SK-N-SH treated with all-trans-retinoic acid at 6 μM for 48 hours (cell line): Measurements from ENCODE around the gene LRRK1.

Source experiments
- ATAC-seq: fragments of 200-7000 bp; cut with Tn5 transposase; 3 replicates; pipeline ENCODE4 v1.9.1; 2020; ENCODE audit warnings: mild to moderate bottlenecking, moderate library complexity
- ARNTL ChIP-seq: fragments of 450-650 bp; formaldehyde crosslinking; IDR thresholded peaks from 2 replicates; pipeline ENCODE4 v1.5.0; 2020; ENCODE audit warnings: low read depth, mild to moderate bottlenecking, moderate library complexity, borderline replicate concordance
- BACH2 ChIP-seq: fragments of 250-450 bp; sonication (Bioruptor Pico); IDR thresholded peaks from 2 replicates; pipeline ENCODE4 v1.9.0; 2021; ENCODE audit warnings: mild to moderate bottlenecking, borderline replicate concordance
- ESRRG ChIP-seq: fragments of 250-450 bp; sonication (Bioruptor Pico); IDR thresholded peaks from 2 replicates; pipeline ENCODE4 v1.6.1; 2021; ENCODE audit warnings: mild to moderate bottlenecking
- OSR1 ChIP-seq: fragments of 250-450 bp; sonication (Bioruptor Pico); IDR thresholded peaks from 2 replicates; pipeline ENCODE4 v1.8.0; 2022; ENCODE audit warnings: moderate library complexity, mild to moderate bottlenecking, inconsistent platforms
- PPARA ChIP-seq: fragments of 250-450 bp; sonication (Bioruptor Pico); IDR thresholded peaks from 2 replicates; pipeline ENCODE4 v1.5.0; 2020; ENCODE audit warnings: mild to moderate bottlenecking, borderline replicate concordance
- SNAI2 ChIP-seq: fragments of 250-450 bp; sonication (Bioruptor Pico); IDR thresholded peaks from 2 replicates; pipeline ENCODE4 v1.5.0; 2020; ENCODE audit warnings: mild to moderate bottlenecking, moderate library complexity
- TCF4 ChIP-seq: fragments of 250-450 bp; sonication (Bioruptor Pico); IDR thresholded peaks from 2 replicates; pipeline ENCODE4 v1.8.0; 2021; ENCODE audit warnings: mild to moderate bottlenecking, moderate library complexity, borderline replicate concordance
- TOX ChIP-seq: fragments of 250-450 bp; sonication (Bioruptor Pico); IDR thresholded peaks from 2 replicates; pipeline ENCODE4 v1.8.0; 2021; ENCODE audit warnings: mild to moderate bottlenecking, moderate library complexity, borderline replicate concordance
- ZC3H10 ChIP-seq: fragments of 250-450 bp; sonication (Bioruptor Pico); IDR thresholded peaks from 2 replicates; pipeline ENCODE4 v1.5.1; 2021; ENCODE audit warnings: mild to moderate bottlenecking, moderate library complexity
- ZFP3 ChIP-seq: fragments of 250-450 bp; sonication (Bioruptor Pico); IDR thresholded peaks from 2 replicates; pipeline ENCODE4 v1.5.0; 2020; ENCODE audit warnings: mild to moderate bottlenecking, moderate library complexity
- ZFP30 ChIP-seq: fragments of 450-650 bp; formaldehyde crosslinking; IDR thresholded peaks from 2 replicates; pipeline ENCODE4 v1.5.0; 2022; ENCODE audit warnings: mild to moderate bottlenecking, moderate library complexity
- ZNF565 ChIP-seq: fragments of 450-650 bp; formaldehyde crosslinking; conservative IDR thresholded peaks from 2 replicates; pipeline ENCODE4 v1.5.0; 2020; ENCODE audit warnings: low read depth, mild to moderate bottlenecking, moderate library complexity
- ZNF70 ChIP-seq: fragments of 450-650 bp; formaldehyde crosslinking; IDR thresholded peaks from 2 replicates; pipeline ENCODE4 v1.5.0; 2020; ENCODE audit warnings: mild to moderate bottlenecking, moderate library complexity
- ZNF8 ChIP-seq: fragments of 450-650 bp; formaldehyde crosslinking; IDR thresholded peaks from 2 replicates; pipeline ENCODE4 v1.5.0; 2020; ENCODE audit warnings: mild to moderate bottlenecking, moderate library complexity
- TF ChIP-seq, protein P1 (sequence below): fragments of 250-450 bp; sonication (Bioruptor Pico); IDR thresholded peaks from 2 replicates; pipeline ENCODE4 v1.8.0; 2021; ENCODE audit warnings: low read depth, mild to moderate bottlenecking, moderate library complexity, borderline replicate concordance
- TF ChIP-seq, protein P2 (sequence below): fragments of 250-450 bp; sonication (Bioruptor Pico); IDR thresholded peaks from 2 replicates; pipeline ENCODE4 v1.5.1; 2020; ENCODE audit warnings: low read depth, mild to moderate bottlenecking, moderate library complexity
- TF ChIP-seq, protein P3 (sequence below): fragments of 250-450 bp; sonication (Bioruptor Pico); IDR thresholded peaks from 2 replicates; pipeline ENCODE4 v1.8.0; 2020; ENCODE audit warnings: mild to moderate bottlenecking, moderate library complexity, borderline replicate concordance
- TF ChIP-seq, protein P4 (sequence below): fragments of 250-450 bp; sonication (Bioruptor Pico); IDR thresholded peaks from 2 replicates; pipeline ENCODE4 v1.5.1; 2021; ENCODE audit warnings: mild to moderate bottlenecking, moderate library complexity

Gene LRRK1

DNA sequence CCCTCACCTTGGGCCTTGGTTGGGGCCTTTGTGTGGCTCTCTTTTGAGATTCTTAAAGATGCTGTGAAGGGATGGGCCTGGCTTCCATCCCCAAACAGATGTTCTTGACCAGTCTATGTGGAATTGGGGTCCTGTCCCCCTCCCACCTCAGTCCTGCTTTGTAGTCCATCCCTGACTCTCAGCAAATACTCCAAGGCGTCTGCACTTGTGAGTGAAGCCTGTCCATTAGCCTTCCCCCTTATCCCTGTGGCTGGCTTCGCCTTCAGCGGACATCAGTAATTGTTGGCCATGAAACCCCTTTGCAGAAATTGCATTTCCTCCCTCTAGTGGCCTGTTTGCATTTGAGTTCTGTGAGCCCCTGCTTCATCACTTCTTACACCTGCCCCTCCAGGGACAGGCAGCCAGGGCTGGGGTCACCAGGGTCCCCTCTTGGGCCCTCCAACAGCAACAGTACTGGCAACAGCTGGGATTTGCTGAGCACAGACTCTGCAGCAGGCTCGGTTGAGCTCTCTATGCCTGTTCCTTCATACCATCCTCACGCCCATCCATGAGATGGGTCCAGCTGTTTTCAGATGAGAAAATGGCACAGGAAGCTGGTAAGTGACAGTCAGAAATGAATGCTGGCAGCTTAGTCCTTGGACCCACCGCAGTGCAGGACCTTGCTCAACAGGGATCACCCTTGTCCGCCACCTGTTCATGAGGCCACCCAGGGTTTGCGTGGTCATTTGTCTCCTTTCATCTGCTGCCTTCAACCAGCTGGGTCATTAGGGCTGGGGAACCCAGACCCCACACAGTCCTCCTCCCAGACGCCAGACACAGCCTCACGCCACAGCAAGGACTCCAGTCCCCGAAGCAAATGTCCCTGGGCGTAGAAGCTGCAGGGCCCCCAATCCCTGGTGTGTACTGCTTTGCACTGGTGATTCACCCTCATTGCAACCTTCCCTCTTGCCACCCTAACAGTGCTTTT, 8.9 kb upstream of the LRRK1 start (continued):
- TF ChIP-seq ZNF8 (no peak), ZNF70 (CRISPR knock-in tag) (no peak), ZFP30 (CRISPR knock-in tag) (no peak), ZFP3 (CRISPR knock-in tag) (no peak)
- TF ChIP-seq, all 23 proteins: peak for 0

DNA sequence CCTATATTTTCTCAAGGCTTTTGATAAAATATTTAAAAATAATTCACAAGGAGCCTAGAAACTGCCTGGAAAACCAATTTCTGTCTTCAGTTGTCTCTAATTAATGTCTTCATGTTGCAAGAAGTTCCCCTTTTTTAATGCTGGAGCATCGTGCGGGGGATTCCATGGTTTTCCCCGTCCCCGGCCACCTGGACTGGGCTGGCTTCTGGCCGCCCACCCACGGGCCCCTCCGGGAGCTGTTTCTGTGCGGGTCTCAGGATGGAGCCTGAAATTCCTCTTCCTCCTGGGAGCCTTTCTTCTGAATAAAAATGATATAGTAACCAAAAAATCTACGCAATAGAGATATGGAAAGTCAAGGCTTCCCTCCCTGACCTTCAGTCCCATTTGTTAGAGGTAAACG, 8.1 kb upstream of the LRRK1 start:
- TF ChIP-seq BACH2 (CRISPR knock-in tag) (no peak), TCF4 (no peak), ZC3H10 (CRISPR knock-in tag) (no peak), ESRRG (CRISPR knock-in tag) (no peak), PPARA (CRISPR knock-in tag) (no peak), ZNF565 (CRISPR knock-in tag) (no peak), SNAI2 (CRISPR knock-in tag) (no peak), ARNTL (CRISPR knock-in tag) (no peak), ZFP30 (CRISPR knock-in tag) (no peak)
- TF ChIP-seq, protein P1, sequence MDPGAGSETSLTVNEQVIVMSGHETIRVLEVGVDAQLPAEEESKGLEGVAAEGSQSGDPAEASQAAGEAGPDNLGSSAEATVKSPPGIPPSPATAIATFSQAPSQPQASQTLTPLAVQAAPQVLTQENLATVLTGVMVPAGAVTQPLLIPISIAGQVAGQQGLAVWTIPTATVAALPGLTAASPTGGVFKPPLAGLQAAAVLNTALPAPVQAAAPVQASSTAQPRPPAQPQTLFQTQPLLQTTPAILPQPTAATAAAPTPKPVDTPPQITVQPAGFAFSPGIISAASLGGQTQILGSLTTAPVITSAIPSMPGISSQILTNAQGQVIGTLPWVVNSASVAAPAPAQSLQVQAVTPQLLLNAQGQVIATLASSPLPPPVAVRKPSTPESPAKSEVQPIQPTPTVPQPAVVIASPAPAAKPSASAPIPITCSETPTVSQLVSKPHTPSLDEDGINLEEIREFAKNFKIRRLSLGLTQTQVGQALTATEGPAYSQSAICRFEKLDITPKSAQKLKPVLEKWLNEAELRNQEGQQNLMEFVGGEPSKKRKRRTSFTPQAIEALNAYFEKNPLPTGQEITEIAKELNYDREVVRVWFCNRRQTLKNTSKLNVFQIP = no peak
- TF ChIP-seq, protein P2, sequence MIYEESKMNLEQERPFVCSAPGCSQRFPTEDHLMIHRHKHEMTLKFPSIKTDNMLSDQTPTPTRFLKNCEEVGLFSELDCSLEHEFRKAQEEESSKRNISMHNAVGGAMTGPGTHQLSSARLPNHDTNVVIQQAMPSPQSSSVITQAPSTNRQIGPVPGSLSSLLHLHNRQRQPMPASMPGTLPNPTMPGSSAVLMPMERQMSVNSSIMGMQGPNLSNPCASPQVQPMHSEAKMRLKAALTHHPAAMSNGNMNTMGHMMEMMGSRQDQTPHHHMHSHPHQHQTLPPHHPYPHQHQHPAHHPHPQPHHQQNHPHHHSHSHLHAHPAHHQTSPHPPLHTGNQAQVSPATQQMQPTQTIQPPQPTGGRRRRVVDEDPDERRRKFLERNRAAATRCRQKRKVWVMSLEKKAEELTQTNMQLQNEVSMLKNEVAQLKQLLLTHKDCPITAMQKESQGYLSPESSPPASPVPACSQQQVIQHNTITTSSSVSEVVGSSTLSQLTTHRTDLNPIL (CRISPR knock-in tag) = no peak
- no peak for ATAC-seq

DNA sequence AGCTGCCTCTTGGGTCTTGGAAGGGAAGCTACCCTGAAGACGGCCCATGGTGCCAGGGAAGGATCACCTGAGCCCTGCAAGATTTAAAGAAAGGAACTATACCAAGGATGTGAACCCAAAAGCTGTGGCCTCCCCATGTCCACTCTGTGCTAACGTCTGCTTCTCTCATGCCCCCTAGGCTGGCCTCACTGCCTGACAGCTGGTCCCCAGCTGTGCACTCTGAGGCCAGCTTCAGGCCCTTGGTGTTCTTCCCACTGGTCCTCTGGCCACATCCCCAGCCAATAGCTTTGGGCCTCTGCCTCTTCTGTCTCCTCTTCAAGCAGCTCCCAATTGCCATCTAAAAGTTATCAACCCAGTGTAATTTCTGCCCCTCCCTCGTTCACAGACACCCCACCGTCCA, 5.2 kb upstream of the LRRK1 start:
- TF ChIP-seq, protein P3, sequence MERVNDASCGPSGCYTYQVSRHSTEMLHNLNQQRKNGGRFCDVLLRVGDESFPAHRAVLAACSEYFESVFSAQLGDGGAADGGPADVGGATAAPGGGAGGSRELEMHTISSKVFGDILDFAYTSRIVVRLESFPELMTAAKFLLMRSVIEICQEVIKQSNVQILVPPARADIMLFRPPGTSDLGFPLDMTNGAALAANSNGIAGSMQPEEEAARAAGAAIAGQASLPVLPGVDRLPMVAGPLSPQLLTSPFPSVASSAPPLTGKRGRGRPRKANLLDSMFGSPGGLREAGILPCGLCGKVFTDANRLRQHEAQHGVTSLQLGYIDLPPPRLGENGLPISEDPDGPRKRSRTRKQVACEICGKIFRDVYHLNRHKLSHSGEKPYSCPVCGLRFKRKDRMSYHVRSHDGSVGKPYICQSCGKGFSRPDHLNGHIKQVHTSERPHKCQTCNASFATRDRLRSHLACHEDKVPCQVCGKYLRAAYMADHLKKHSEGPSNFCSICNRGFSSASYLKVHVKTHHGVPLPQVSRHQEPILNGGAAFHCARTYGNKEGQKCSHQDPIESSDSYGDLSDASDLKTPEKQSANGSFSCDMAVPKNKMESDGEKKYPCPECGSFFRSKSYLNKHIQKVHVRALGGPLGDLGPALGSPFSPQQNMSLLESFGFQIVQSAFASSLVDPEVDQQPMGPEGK = no peak
- TF ChIP-seq ZFP30 (CRISPR knock-in tag) (no peak), TOX (CRISPR knock-in tag) (no peak), OSR1 (CRISPR knock-in tag) (no peak)
- TF ChIP-seq, all 23 proteins: peak for 0
- ATAC-seq = no peak

DNA sequence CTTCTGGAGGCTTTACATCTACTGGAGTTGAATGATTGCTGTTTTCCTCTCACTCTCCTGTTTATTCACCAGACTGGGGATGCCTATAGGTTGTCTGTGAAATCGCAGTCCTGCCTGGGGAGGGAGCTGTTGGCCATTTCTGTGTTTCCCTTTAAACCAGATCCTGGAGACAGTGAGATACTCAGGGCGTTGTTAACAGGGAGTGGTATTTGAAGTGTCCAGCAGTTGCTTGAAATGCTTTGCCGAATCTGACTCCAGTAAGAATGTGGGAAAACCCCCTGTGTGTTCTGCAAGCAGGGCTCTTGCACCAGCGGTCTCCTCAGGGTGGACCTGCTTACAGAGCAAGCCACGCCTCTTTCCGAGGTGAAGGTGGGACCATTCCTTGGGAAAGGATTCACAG, 4.3 kb upstream of the LRRK1 start:
- no peak for ATAC-seq
- TF ChIP-seq, protein P1 = no peak
- no peak for TF ChIP-seq ZFP30 (CRISPR knock-in tag)
- TF ChIP-seq ZNF565 (CRISPR knock-in tag) = no peak
- TF ChIP-seq, protein P4, sequence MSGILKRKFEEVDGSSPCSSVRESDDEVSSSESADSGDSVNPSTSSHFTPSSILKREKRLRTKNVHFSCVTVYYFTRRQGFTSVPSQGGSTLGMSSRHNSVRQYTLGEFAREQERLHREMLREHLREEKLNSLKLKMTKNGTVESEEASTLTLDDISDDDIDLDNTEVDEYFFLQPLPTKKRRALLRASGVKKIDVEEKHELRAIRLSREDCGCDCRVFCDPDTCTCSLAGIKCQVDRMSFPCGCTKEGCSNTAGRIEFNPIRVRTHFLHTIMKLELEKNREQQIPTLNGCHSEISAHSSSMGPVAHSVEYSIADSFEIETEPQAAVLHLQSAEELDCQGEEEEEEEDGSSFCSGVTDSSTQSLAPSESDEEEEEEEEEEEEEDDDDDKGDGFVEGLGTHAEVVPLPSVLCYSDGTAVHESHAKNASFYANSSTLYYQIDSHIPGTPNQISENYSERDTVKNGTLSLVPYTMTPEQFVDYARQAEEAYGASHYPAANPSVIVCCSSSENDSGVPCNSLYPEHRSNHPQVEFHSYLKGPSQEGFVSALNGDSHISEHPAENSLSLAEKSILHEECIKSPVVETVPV (CRISPR knock-in tag) = no peak
- no peak for TF ChIP-seq TOX (CRISPR knock-in tag)
- TF ChIP-seq, protein P2 (CRISPR knock-in tag) = no peak
- TF ChIP-seq ZC3H10 (CRISPR knock-in tag) = no peak
- TF ChIP-seq, all 23 proteins: peak for 0
